Prostate gland (tissue), 2 donors: ENCODE results near the gene ZNF136. TPM values are rescaled to one million over a fixed set of nuclear protein-coding genes. Genes with fewer than 3 reads are reported as not detected.

ENCODE experiments used
- DNase-seq: peaks from one replicate; pipeline ENCODE4 v3.0.0-alpha.2; 2019; ENCODE audit warnings: low spot score
- H3K27ac ChIP-seq, 2 donors: fragments of 200-600 bp; sonication (generic); 2 replicates each; pipeline ENCODE4 v1.5.1; 2017 to 2019
- H3K27me3 ChIP-seq: fragments of 200-600 bp; sonication (generic); replicated peaks from 2 replicates; pipeline ENCODE4 v1.5.1; 2019; ENCODE audit not compliant: insufficient read depth
- H3K36me3 ChIP-seq, 2 donors: fragments of 200-600 bp; sonication (generic); 1 replicate in 1 of 2; 2 replicates in 1 of 2; pipeline versions ENCODE4 v1.5.1 to v1.8.1; 2017 to 2019
- H3K4me1 ChIP-seq: fragments of 200-600 bp; sonication (generic); replicated peaks from 2 replicates; pipeline ENCODE4 v1.5.1; 2019
- H3K4me3 ChIP-seq, 2 donors: fragments of 200-600 bp; sonication (generic); 2 replicates each; pipeline ENCODE4 v1.5.1; 2017 to 2019
- H3K9me3 ChIP-seq: fragments of 200-600 bp; sonication (generic); 2 replicates; pipeline ENCODE4 v1.5.1; 2017
- CTCF ChIP-seq, 4 experiments: fragments of 200-600 bp in 2 of 4; fragments of 450-650 bp in 2 of 4; sonication (generic) in 2 of 4; IDR thresholded peaks; 1 replicate in 3 of 4; 2 replicates in 1 of 4; pipeline ENCODE4 v1.5.1; 2016 to 2019; ENCODE audit warnings: antibody characterized with exemption in 4 of 4, mild to moderate bottlenecking in 2 of 4, moderate library complexity in 2 of 4
- POLR2A ChIP-seq: fragments of 450-650 bp; IDR thresholded peaks from one replicate; pipeline ENCODE4 v1.6.1; 2016; ENCODE audit warnings: antibody characterized with exemption, mild to moderate bottlenecking
- POLR2AphosphoS5 ChIP-seq: sonication (generic); formaldehyde crosslinking; IDR thresholded peaks from one replicate; pipeline ENCODE4 v1.6.1; 2017; ENCODE audit warnings: antibody characterized with exemption
- WGBS: methylation state at CpG from one replicate; pipeline ENCODE4 v1.1.5; 2018; 5-methylcytosine and 5-hydroxymethylcytosine counted together
- intact Hi-C: fragments of 100-400 bp; cut with DNase I; formaldehyde crosslinking; loops from one replicate; pipeline ENCODE4 v1.14.2; 2022
- total RNA-seq, 2 donors: library from RNA; depleted of rRNA; stranded (reverse); fragments of >200 nt; gene quantifications; one replicate each; pipeline ENCODE4 v1.1.0, GENCODE V29; 2016

Gene ZNF136
- total RNA-seq, 2 donors from 2014 or later, result 11.9 to 14.9 TPM

- no peak for DNase-seq
- Histone ChIP-seq H3K27ac (no peak overlapping the region), H3K36me3 (peaks cover 10 to 13% of the 10 kb centered on the region in 2 donors), H3K4me3 (no peak overlapping the region), H3K27me3 (no peaks in the 10 kb centered on the region), H3K4me1 (no peaks in the 10 kb centered on the region), H3K9me3 (no peaks in the 10 kb centered on the region)
- intact Hi-C loops, result no loop called here
- 96% methylated on average over 3 of the region's 3 CpGs for WGBS
- TF ChIP-seq POLR2A, result no peak
- TF ChIP-seq POLR2AphosphoS5, result no peak
- TF ChIP-seq CTCF (IDR thresholded peaks at IDR 0.05), result no peak
These were observed 29.8 kb upstream of the ZNF136 start for GRCh38 chr19:12133069-12133468.

GRCh38 chr19:12137221-12137940 lies 25.5 kb upstream of the ZNF136 start:
- Histone ChIP-seq H3K9me3 (no peaks in the 10 kb centered on the region), H3K27ac (no peak overlapping the region), H3K4me3 (no peak overlapping the region), H3K27me3 (no peaks in the 10 kb centered on the region), H3K36me3 (peaks cover 10 to 13% of the 10 kb centered on the region in 2 donors), H3K4me1 (peaks cover 11% of the 10 kb centered on the region)
- 81% methylated on average over 7 of the region's 7 CpGs for WGBS
- DNase-seq, result no peak
- TF ChIP-seq POLR2AphosphoS5, result no peak
- peak in 1 of 4 experiments; percentile 21 for TF ChIP-seq CTCF (IDR thresholded peaks at IDR 0.05)
- intact Hi-C loops, result no loop called here

GRCh38 chr19:12139269-12139668 lies 23.6 kb upstream of the ZNF136 start:
- Histone ChIP-seq H3K9me3 (no peaks in the 10 kb centered on the region), H3K27ac (peak overlapping the region; percentile 81 to 89), H3K36me3 (no peaks in the 10 kb centered on the region), H3K4me1 (peaks cover 11% of the 10 kb centered on the region), H3K27me3 (no peaks in the 10 kb centered on the region), H3K4me3 (peak overlapping the region; percentile 67 to 88)
- DNase-seq, result no peak
- intact Hi-C loops, result loop anchor here (1.0 kb wide), 1 partner anchor 79 kb away; no protein-coding TSS in a partner anchor
- TF ChIP-seq POLR2AphosphoS5 (no peak), CTCF (IDR thresholded peaks at IDR 0.05) (no peak), POLR2A (no peak)
- 15% methylated on average over 13 of the region's 13 CpGs for WGBS

- Histone ChIP-seq H3K4me1 (peaks cover 11% of the 10 kb centered on the region), H3K36me3 (no peaks in the 10 kb centered on the region), H3K27me3 (no peaks in the 10 kb centered on the region), H3K9me3 (no peaks in the 10 kb centered on the region), H3K4me3 (peak within 1 kb of the TSS; percentile 67 to 88), H3K27ac (peak within 1 kb of the TSS; percentile 81 to 89)
- TF ChIP-seq CTCF (IDR thresholded peaks at IDR 0.05) (peak in 1 of 4 experiments; percentile 6), POLR2AphosphoS5 (peak; percentile 93), POLR2A (peak; percentile 70)
- intact Hi-C loops, result loop anchor here (1.0 to 10.0 kb wide), 5 partner anchors 49 to 343 kb away; partner anchors contain the start of genes ZNF491 and ZNF763
- 0% methylated on average over 49 of the region's 49 CpGs for WGBS
- DNase-seq, result peak; percentile 99
These were observed 22.9 kb upstream of the ZNF136 start, which contains the start of gene ZNF20 for GRCh38 chr19:12139885-12140544. TSS of gene ZNF20 (minus strand) at chr19:12140350. CDS start at chr19:12140182, 168 bp downstream.
